Progenitor cell of endocrine pancreas (in vitro differentiated cells): Measurements from ENCODE around the gene SPTSSB. TPM values are rescaled to one million over a fixed set of nuclear protein-coding genes. Genes with fewer than 3 reads are reported as not detected.
A peak's percentile ranks its signal among the peaks of the same experiment; 100 is the strongest.

Experiments used
- DNase-seq: peaks from one replicate; pipeline ENCODE4 v3.0.0; 2021; ENCODE audit warnings: low spot score; ENCODE audit not compliant: unreplicated experiment
- H3K27ac Mint-ChIP-seq: 2 replicates; pipeline ENCODE4 v1.8.0; 2021; ENCODE audit warnings: mild to moderate bottlenecking, moderate library complexity, mixed read lengths
- H3K27me3 Mint-ChIP-seq: 2 replicates; pipeline ENCODE4 v1.8.0; 2021; ENCODE audit warnings: mixed read lengths
- H3K36me3 Mint-ChIP-seq: 2 replicates; pipeline ENCODE4 v1.8.0; 2022; ENCODE audit warnings: mixed read lengths; ENCODE audit not compliant: insufficient read depth
- H3K4me1 Mint-ChIP-seq: 2 replicates; pipeline ENCODE4 v1.8.0; 2021; ENCODE audit warnings: low read depth, mixed read lengths
- H3K4me3 Mint-ChIP-seq: 2 replicates; pipeline ENCODE4 v1.8.0; 2021; ENCODE audit warnings: low read depth, mild to moderate bottlenecking, moderate library complexity, mixed read lengths
- H3K9me3 Mint-ChIP-seq: 2 replicates; pipeline ENCODE4 v1.8.0; 2021; ENCODE audit warnings: low read depth, mixed read lengths
- CTCF ChIP-seq: fragments of 200-600 bp; sonication (generic); IDR thresholded peaks from one replicate; pipeline ENCODE4 v1.5.0; 2021; ENCODE audit warnings: antibody characterized with exemption, mild to moderate bottlenecking; ENCODE audit not compliant: unreplicated experiment
- total RNA-seq: library from RNA; stranded (reverse); gene quantifications from 2 replicates; pipeline ENCODE4 v1.2.1, GENCODE V29; 2021

SPTSSB gene
- total RNA-seq, 1 donor from 2014 or later, result 30.1 TPM

- H3K4me3 Mint-ChIP-seq, result no peak overlapping the region
- no peaks in the 10 kb centered on the region for H3K36me3 Mint-ChIP-seq
- H3K27ac Mint-ChIP-seq, result peak overlapping the region; percentile 75
- H3K9me3 Mint-ChIP-seq, result no peaks in the 10 kb centered on the region
- H3K27me3 Mint-ChIP-seq, result no peaks in the 10 kb centered on the region
- DNase-seq, result no peak
- H3K4me1 Mint-ChIP-seq, result peaks cover 34% of the 10 kb centered on the region
- TF ChIP-seq CTCF, result no peak
Observed at GRCh38 chr3:161348796-161349400, 22.4 kb downstream of the SPTSSB start.

GRCh38 chr3:161347726-161348125 lies 23.6 kb downstream of the SPTSSB start:
- Mint-ChIP-seq H3K4me1 (peaks cover 44% of the 10 kb centered on the region), H3K9me3 (no peaks in the 10 kb centered on the region), H3K27ac (peak overlapping the region; percentile 47), H3K4me3 (no peak overlapping the region), H3K27me3 (no peaks in the 10 kb centered on the region), H3K36me3 (no peaks in the 10 kb centered on the region)
- DNase-seq, result no peak
- no peak for TF ChIP-seq CTCF

- Mint-ChIP-seq H3K4me3 (no peak overlapping the region), H3K27me3 (no peaks in the 10 kb centered on the region), H3K4me1 (peaks cover 46% of the 10 kb centered on the region), H3K36me3 (no peaks in the 10 kb centered on the region), H3K9me3 (no peaks in the 10 kb centered on the region), H3K27ac (no peak overlapping the region)
- DNase-seq, result no peak
- TF ChIP-seq CTCF, result no peak
Observed at GRCh38 chr3:161345023-161345422, 26.3 kb downstream of the SPTSSB start.

GRCh38 chr3:161343986-161344385 lies 27.3 kb downstream of the SPTSSB start:
- Mint-ChIP-seq H3K27me3 (no peaks in the 10 kb centered on the region), H3K9me3 (no peaks in the 10 kb centered on the region), H3K27ac (peak overlapping the region; percentile 67), H3K36me3 (no peaks in the 10 kb centered on the region), H3K4me3 (no peak overlapping the region), H3K4me1 (peaks cover 40% of the 10 kb centered on the region)
- TF ChIP-seq CTCF, result no peak
- no peak for DNase-seq

GRCh38 chr3:161343540-161343939 lies 27.8 kb downstream of the SPTSSB start:
- Mint-ChIP-seq H3K27me3 (no peaks in the 10 kb centered on the region), H3K9me3 (no peaks in the 10 kb centered on the region)

More at GRCh38 chr3:161343540-161343939, 27.8 kb downstream of the SPTSSB start:
- TF ChIP-seq CTCF, result no peak
- H3K4me1 Mint-ChIP-seq, result peaks cover 36% of the 10 kb centered on the region
- peak overlapping the region; percentile 35 for H3K27ac Mint-ChIP-seq
- no peaks in the 10 kb centered on the region for H3K36me3 Mint-ChIP-seq
- DNase-seq, result no peak
- H3K4me3 Mint-ChIP-seq, result no peak overlapping the region
